22Rv1 (cell line): ENCODE results near the gene PHF5A.

Source experiments
- ZFX ChIP-seq: fragments of 450-650 bp; IDR thresholded peaks from 2 replicates; pipeline ENCODE4 v1.6.1; 2017; ENCODE audit warnings: antibody characterized with exemption, borderline replicate concordance
- TF ChIP-seq, protein P1 (sequence below): fragments of 450-650 bp; IDR thresholded peaks from 2 replicates; pipeline ENCODE4 v1.5.1; 2017; ENCODE audit warnings: mild to moderate bottlenecking

DNA sequence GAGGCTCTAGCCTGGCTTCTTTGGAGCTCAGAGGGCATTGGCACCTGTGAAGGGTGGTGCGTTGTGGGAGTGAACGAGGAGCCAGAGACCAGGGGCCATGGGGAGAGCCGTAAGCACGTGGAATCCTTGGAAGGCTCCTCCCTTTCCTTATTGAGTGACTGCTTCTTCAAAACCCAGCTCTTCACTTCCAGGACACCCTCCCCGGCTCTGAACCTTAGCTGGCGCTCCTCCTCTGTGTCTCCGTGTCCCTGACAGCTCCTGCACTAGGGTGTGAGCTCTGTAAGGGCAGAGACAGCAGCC is 49.5 kb upstream of the PHF5A start:
- TF ChIP-seq, protein P1, sequence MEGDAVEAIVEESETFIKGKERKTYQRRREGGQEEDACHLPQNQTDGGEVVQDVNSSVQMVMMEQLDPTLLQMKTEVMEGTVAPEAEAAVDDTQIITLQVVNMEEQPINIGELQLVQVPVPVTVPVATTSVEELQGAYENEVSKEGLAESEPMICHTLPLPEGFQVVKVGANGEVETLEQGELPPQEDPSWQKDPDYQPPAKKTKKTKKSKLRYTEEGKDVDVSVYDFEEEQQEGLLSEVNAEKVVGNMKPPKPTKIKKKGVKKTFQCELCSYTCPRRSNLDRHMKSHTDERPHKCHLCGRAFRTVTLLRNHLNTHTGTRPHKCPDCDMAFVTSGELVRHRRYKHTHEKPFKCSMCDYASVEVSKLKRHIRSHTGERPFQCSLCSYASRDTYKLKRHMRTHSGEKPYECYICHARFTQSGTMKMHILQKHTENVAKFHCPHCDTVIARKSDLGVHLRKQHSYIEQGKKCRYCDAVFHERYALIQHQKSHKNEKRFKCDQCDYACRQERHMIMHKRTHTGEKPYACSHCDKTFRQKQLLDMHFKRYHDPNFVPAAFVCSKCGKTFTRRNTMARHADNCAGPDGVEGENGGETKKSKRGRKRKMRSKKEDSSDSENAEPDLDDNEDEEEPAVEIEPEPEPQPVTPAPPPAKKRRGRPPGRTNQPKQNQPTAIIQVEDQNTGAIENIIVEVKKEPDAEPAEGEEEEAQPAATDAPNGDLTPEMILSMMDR, result peak; percentile 53
- no peak for TF ChIP-seq ZFX
